Mesenchymal stem cell (in vitro differentiated cells and primary cell): ENCODE measurements around the gene PTPRR.

Experiments
- DNase-seq: peaks from one replicate; pipeline ENCODE4 v3.0.0-alpha.2; 2013
- H2AFZ ChIP-seq: one replicate; pipeline ENCODE4 v1.6.1; 2013; ENCODE audit warnings: low read depth, mild to moderate bottlenecking, control low read depth, inconsistent platforms, low read length, moderate library complexity
- H2AK5ac ChIP-seq: 2 replicates; pipeline ENCODE4 v1.6.1; 2013; ENCODE audit warnings: low read length, moderate library complexity, mild to moderate bottlenecking, inconsistent platforms; ENCODE audit not compliant: severe bottlenecking
- H2BK120ac ChIP-seq: one replicate; pipeline ENCODE4 v1.6.1; 2013; ENCODE audit warnings: low read depth, mild to moderate bottlenecking, inconsistent platforms, low read length, moderate library complexity
- H2BK12ac ChIP-seq, 2 experiments: one replicate each; pipeline ENCODE4 v1.6.1; 2013; ENCODE audit warnings: inconsistent platforms in 2 of 2, low read length in 2 of 2, mild to moderate bottlenecking in 2 of 2, moderate library complexity in 2 of 2, control low read depth in 1 of 2
- H2BK15ac ChIP-seq: one replicate; pipeline ENCODE4 v1.6.1; 2013; ENCODE audit warnings: mild to moderate bottlenecking, low read depth, inconsistent platforms; ENCODE audit not compliant: poor library complexity, severe bottlenecking
- H2BK5ac ChIP-seq: 2 replicates; pipeline ENCODE4 v1.6.1; 2013; ENCODE audit warnings: low read depth, mild to moderate bottlenecking, low read length, control low read depth, inconsistent platforms; ENCODE audit not compliant: poor library complexity, severe bottlenecking
- H3K14ac ChIP-seq, 2 experiments: one replicate each; pipeline ENCODE4 v1.6.1; 2013; ENCODE audit warnings: inconsistent platforms in 2 of 2, low read length in 2 of 2, control low read depth in 1 of 2, mild to moderate bottlenecking in 1 of 2, moderate library complexity in 1 of 2
- H3K18ac ChIP-seq, 2 experiments: one replicate each; pipeline ENCODE4 v1.6.1; 2013; ENCODE audit warnings: inconsistent platforms in 2 of 2, low read length in 2 of 2, control low read depth in 1 of 2, low read depth in 1 of 2, mild to moderate bottlenecking in 1 of 2
- H3K23ac ChIP-seq, 2 experiments: one replicate each; pipeline ENCODE4 v1.6.1; 2013; ENCODE audit warnings: inconsistent platforms in 2 of 2, low read length in 2 of 2, mild to moderate bottlenecking in 2 of 2, moderate library complexity in 2 of 2, control low read depth in 1 of 2
- H3K27ac ChIP-seq: 2 replicates; pipeline ENCODE4 v1.5.1; 2013; ENCODE audit warnings: mild to moderate bottlenecking, moderate library complexity, low read length, control low read depth, inconsistent platforms; ENCODE audit not compliant: poor library complexity, severe bottlenecking
- H3K27me3 ChIP-seq, 2 experiments: 2 replicates each; pipeline versions ENCODE4 v1.6.1 to v1.7.0; 2013; ENCODE audit warnings: low read length in 2 of 2, mild to moderate bottlenecking in 2 of 2, moderate library complexity in 2 of 2, control low read depth in 1 of 2, inconsistent platforms in 1 of 2; ENCODE audit not compliant: control insufficient read depth in 1 of 2, insufficient read depth in 1 of 2
- H3K36me3 ChIP-seq, 2 experiments: 2 replicates each; pipeline versions ENCODE4 v1.6.1 to v1.7.0; 2013; ENCODE audit warnings: low read length in 2 of 2, control low read depth in 1 of 2, inconsistent platforms in 1 of 2, low read depth in 1 of 2, mild to moderate bottlenecking in 1 of 2; ENCODE audit not compliant: insufficient read depth in 2 of 2, control insufficient read depth in 1 of 2
- H3K4ac ChIP-seq, 2 experiments: one replicate each; pipeline ENCODE4 v1.6.1; 2013; ENCODE audit warnings: inconsistent platforms in 2 of 2, low read length in 2 of 2, mild to moderate bottlenecking in 2 of 2, moderate library complexity in 2 of 2, control low read depth in 1 of 2, low read depth in 1 of 2
- H3K4me1 ChIP-seq: 2 replicates; pipeline ENCODE4 v1.6.1; 2013; ENCODE audit warnings: low read depth, low read length, control low read depth; ENCODE audit not compliant: control insufficient read depth, insufficient read depth
- H3K4me2 ChIP-seq: 2 replicates; pipeline ENCODE4 v1.6.1; 2013; ENCODE audit warnings: low read length, mild to moderate bottlenecking, inconsistent platforms; ENCODE audit not compliant: poor library complexity, severe bottlenecking
- H3K4me3 ChIP-seq, 2 experiments: 2 replicates each; pipeline versions ENCODE4 v1.5.1 to v1.7.0; 2013; ENCODE audit warnings: low read length in 2 of 2, mild to moderate bottlenecking in 2 of 2, control low read depth in 1 of 2, low read depth in 1 of 2; ENCODE audit not compliant: insufficient read depth in 1 of 2
- H3K79me1 ChIP-seq: replicated peaks from 2 replicates; pipeline ENCODE4 v1.6.1; 2013; ENCODE audit warnings: mild to moderate bottlenecking, control low read depth, low read length, inconsistent platforms; ENCODE audit not compliant: poor library complexity, severe bottlenecking
- H3K9ac ChIP-seq: 2 replicates; pipeline ENCODE4 v1.7.0; 2013; ENCODE audit warnings: mild to moderate bottlenecking, low read length, moderate library complexity
- H3K9me3 ChIP-seq: 2 replicates; pipeline ENCODE4 v1.7.0; 2013; ENCODE audit warnings: mild to moderate bottlenecking, low read length; ENCODE audit not compliant: control insufficient read depth
- H4K8ac ChIP-seq: one replicate; pipeline ENCODE4 v1.6.1; 2013; ENCODE audit warnings: inconsistent platforms, mild to moderate bottlenecking, low read length, moderate library complexity
- H4K91ac ChIP-seq: one replicate; pipeline ENCODE4 v1.6.1; 2013; ENCODE audit warnings: mild to moderate bottlenecking, low read length, inconsistent platforms
- WGBS: methylation state at CpG from one replicate; pipeline ENCODE4 v1.1.7; 2013; ENCODE audit warnings: mixed read lengths; 5-methylcytosine and 5-hydroxymethylcytosine counted together

PTPRR gene

GRCh38 chr12:70885956-70886355 is 34.6 kb downstream of the PTPRR start:
- no peak overlapping the region for H3K4me2 ChIP-seq
- H3K18ac ChIP-seq, result no peak overlapping the region
- H3K27ac ChIP-seq, result no peak overlapping the region
- no peak overlapping the region for H3K4ac ChIP-seq
- no peak for DNase-seq
- H3K14ac ChIP-seq, result no peak overlapping the region
- H3K79me1 ChIP-seq, result no peaks in the 10 kb centered on the region
- H2BK120ac ChIP-seq, result no peak overlapping the region
- 66% methylated on average over 2 of the region's 3 CpGs for WGBS
- H4K91ac ChIP-seq, result no peak overlapping the region
- H2AFZ ChIP-seq, result no peak overlapping the region
- no peak overlapping the region for H2BK15ac ChIP-seq
- no peaks in the 10 kb centered on the region for H3K9me3 ChIP-seq
- no peak overlapping the region for H2AK5ac ChIP-seq
- no peak overlapping the region for H3K23ac ChIP-seq
- no peak overlapping the region for H3K9ac ChIP-seq
- no peak overlapping the region for H2BK5ac ChIP-seq
- no peak overlapping the region for H4K8ac ChIP-seq
- H2BK12ac ChIP-seq, result no peak overlapping the region
- H3K4me1 ChIP-seq, result no peaks in the 10 kb centered on the region
- H3K36me3 ChIP-seq, result no peaks in the 10 kb centered on the region
- no peak overlapping the region for H3K4me3 ChIP-seq
- H3K27me3 ChIP-seq, result no peaks in the 10 kb centered on the region

GRCh38 chr12:70883855-70884254 is 36.7 kb downstream of the PTPRR start:
- Histone ChIP-seq H3K9ac (no peak overlapping the region), H4K91ac (no peak overlapping the region), H3K18ac (no peak overlapping the region), H3K4ac (no peak overlapping the region), H3K27ac (no peak overlapping the region), H4K8ac (no peak overlapping the region), H3K14ac (no peak overlapping the region), H2BK120ac (no peak overlapping the region), H3K9me3 (no peaks in the 10 kb centered on the region), H2BK15ac (no peak overlapping the region), H3K36me3 (no peaks in the 10 kb centered on the region), H3K23ac (no peak overlapping the region), H3K27me3 (no peaks in the 10 kb centered on the region), H2AK5ac (no peak overlapping the region), H3K4me3 (no peak overlapping the region), H3K4me1 (no peaks in the 10 kb centered on the region), H2BK5ac (no peak overlapping the region), H3K4me2 (no peak overlapping the region), H3K79me1 (no peaks in the 10 kb centered on the region), H2BK12ac (no peak overlapping the region), H2AFZ (no peak overlapping the region)
- no peak for DNase-seq
- WGBS, result 33% methylated on average over 1 of the region's 1 CpG

- H3K4me1 ChIP-seq, result no peaks in the 10 kb centered on the region
- H3K4me2 ChIP-seq, result no peak overlapping the region
Observed at GRCh38 chr12:70880744-70881143, 39.8 kb downstream of the PTPRR start.

GRCh38 chr12:70876952-70877351 is 43.6 kb downstream of the PTPRR start:
- 7% methylated on average over 3 of the region's 3 CpGs for WGBS
- H3K9me3 ChIP-seq, result no peaks in the 10 kb centered on the region
- no peaks in the 10 kb centered on the region for H3K4me1 ChIP-seq
- no peak overlapping the region for H4K8ac ChIP-seq
- no peaks in the 10 kb centered on the region for H3K36me3 ChIP-seq
- H3K27ac ChIP-seq, result no peak overlapping the region
- H3K23ac ChIP-seq, result no peak overlapping the region
- H2BK12ac ChIP-seq, result no peak overlapping the region
- H3K18ac ChIP-seq, result no peak overlapping the region
- H3K4ac ChIP-seq, result no peak overlapping the region
- H2AFZ ChIP-seq, result no peak overlapping the region
- DNase-seq, result no peak
- no peaks in the 10 kb centered on the region for H3K79me1 ChIP-seq
- H3K4me3 ChIP-seq, result no peak overlapping the region
- no peak overlapping the region for H3K4me2 ChIP-seq
- no peak overlapping the region for H2BK15ac ChIP-seq
- H2AK5ac ChIP-seq, result no peak overlapping the region
- H2BK120ac ChIP-seq, result no peak overlapping the region
- no peak overlapping the region for H3K14ac ChIP-seq
- no peak overlapping the region for H3K9ac ChIP-seq
- H3K27me3 ChIP-seq, result no peaks in the 10 kb centered on the region
- H2BK5ac ChIP-seq, result no peak overlapping the region
- no peak overlapping the region for H4K91ac ChIP-seq

More at GRCh38 chr12:70880744-70881143, 39.8 kb downstream of the PTPRR start:
- Histone ChIP-seq H3K18ac (no peak overlapping the region), H3K79me1 (no peaks in the 10 kb centered on the region), H3K36me3 (no peaks in the 10 kb centered on the region), H3K4me3 (no peak overlapping the region), H2AFZ (no peak overlapping the region), H3K4ac (no peak overlapping the region), H3K14ac (no peak overlapping the region), H4K8ac (no peak overlapping the region), H3K27me3 (no peaks in the 10 kb centered on the region), H2BK120ac (no peak overlapping the region), H2BK15ac (no peak overlapping the region), H3K23ac (no peak overlapping the region), H2BK12ac (no peak overlapping the region), H3K9ac (no peak overlapping the region), H2AK5ac (no peak overlapping the region), H3K9me3 (no peaks in the 10 kb centered on the region), H4K91ac (no peak overlapping the region), H2BK5ac (no peak overlapping the region), H3K27ac (no peak overlapping the region)
- 88% methylated on average over 1 of the region's 1 CpG for WGBS
- DNase-seq, result no peak
